Measurements from ENCODE around the gene FLYWCH1. TPM values are rescaled to one million over a fixed set of nuclear protein-coding genes. Genes with fewer than 3 reads are reported as not detected.

The FLYWCH1 gene
- total and polyA plus RNA-seq, 2 of the 8 experiments (the other 6 are each of a cell fraction or from before 2014, with no cell fraction given): 12.4 to 23.5 TPM

- Histone ChIP-seq H4K91ac (replicated peaks; ENCODE audit: insufficient read length, low read length) (no peak overlapping the region), H3K23me2 (ENCODE audit: low read depth, low read length) (peaks cover 13% of the 10 kb centered on the region), H3K56ac (replicated peaks; ENCODE audit: insufficient read length, low read depth, low read length) (no peak overlapping the region), H3K9me3 (ENCODE audit: insufficient read depth in 2 of 2, low read depth in 1 of 2, low read length in 1 of 2) (no peaks in the 10 kb centered on the region), H4K5ac (ENCODE audit: insufficient read length, low read depth, low read length) (no peak overlapping the region), H3K4me2 (ENCODE audit: insufficient read depth in 1 of 2, low read depth in 2 of 2, low read length in 2 of 2) (no peak overlapping the region), H3K27me3 (replicated peaks in 1 of 4; ENCODE audit: control insufficient read depth in 3 of 4, extremely low read depth in 1 of 4, insufficient read depth in 3 of 4, low read length in 3 of 4) (no peaks in the 10 kb centered on the region; a peak in 1 of 7 replicates), H2BK12ac (ENCODE audit: low read depth, low read length) (no peak overlapping the region), H3K36me3 (ENCODE audit: control insufficient read depth in 2 of 4, insufficient read depth in 4 of 4, low read length in 3 of 4) (no peaks in the 10 kb centered on the region), H2BK20ac (ENCODE audit: low read length) (no peak overlapping the region), H2AFZ (ENCODE audit: low read length) (peak overlapping the region; percentile 72), H3K4me3 (ENCODE audit: extremely low read depth in 1 of 4, insufficient read depth in 2 of 4, low read depth in 3 of 4, low read length in 4 of 4) (no peak overlapping the region), H2BK15ac (ENCODE audit: low read length) (no peak overlapping the region), H3K18ac (ENCODE audit: extremely low read depth, low read length) (no peak overlapping the region), H2AK5ac (ENCODE audit: low read depth, low read length) (no peak overlapping the region), H3K27ac (ENCODE audit: low read depth, low read length) (no peak overlapping the region), H3K23ac (ENCODE audit: insufficient read length) (no peak overlapping the region), H3K4ac (replicated peaks; ENCODE audit: insufficient read length, low read depth, low read length) (no peak overlapping the region), H3K9ac (replicated peaks in 1 of 4; ENCODE audit: extremely low read depth in 1 of 4, low read depth in 3 of 4, low read length in 3 of 4) (no peak overlapping the region), H3K79me2 (ENCODE audit: control insufficient read depth in 1 of 2, insufficient read depth in 2 of 2, low read length in 2 of 2) (no peaks in the 10 kb centered on the region), H4K20me1 (replicated peaks in 1 of 2; ENCODE audit: control insufficient read depth in 1 of 2, insufficient read depth in 2 of 2, low read length in 2 of 2) (no peaks in the 10 kb centered on the region), H3K14ac (ENCODE audit: insufficient read length) (no peak overlapping the region), H2BK120ac (replicated peaks; ENCODE audit: low read depth, low read length) (no peak overlapping the region), H2BK5ac (ENCODE audit: low read depth, low read length) (no peak overlapping the region), H3K4me1 (replicated peaks in 1 of 4; ENCODE audit: control insufficient read depth in 3 of 4, insufficient read depth in 4 of 4, low read length in 3 of 4) (peaks cover 0 to 1% (median 0%) of the 10 kb centered on the region in 4 experiments; a peak in 3 of 7 replicates), H4K8ac (ENCODE audit: extremely low read depth, insufficient read depth, low read length) (no peak overlapping the region), H3K79me1 (ENCODE audit: low read depth, low read length) (no peaks in the 10 kb centered on the region)
- TF ChIP-seq CTBP2 (IDR thresholded peaks at IDR 0.05; ENCODE audit: borderline replicate concordance, insufficient read depth, insufficient read length, low read length): no peak
- TF ChIP-seq EZH2 (IDR thresholded peaks at IDR 0.05; ENCODE audit: low read depth, low read length, severe bottlenecking): no peak
- no peak for TF ChIP-seq ASH2L (IDR thresholded peaks at IDR 0.05; ENCODE audit: low read length)
- no peak for TF ChIP-seq GABPA (IDR thresholded peaks at IDR 0.05; ENCODE audit: borderline replicate concordance, insufficient read depth, low read length)
- TF ChIP-seq CBX8 (IDR thresholded peaks at IDR 0.05; ENCODE audit: borderline replicate concordance, low read depth, low read length): no peak
- TF ChIP-seq SP2 (IDR thresholded peaks at IDR 0.05; ENCODE audit: low read length): no peak
- DNase-seq (ENCODE audit: low read depth in 1 of 2, low spot score in 2 of 2) (no peak), FAIRE-seq (no peak)
- WGBS, 2 experiments (ENCODE audit: extremely low coverage in 1 of 2, insufficient coverage in 1 of 2, insufficient read length in 1 of 2, insufficient replicate concordance in 2 of 2, low coverage in 1 of 2, low lambda C conversion rate in 2 of 2, missing lambda C conversion rate in 1 of 2): 80% methylated on average over 6 of the region's 6 CpGs; no CpG with 5 or more reads in 1 of the 2 experiments
- ChIA-PET POLR2A (ENCODE audit: partially characterized antibody) (interaction anchor here (1.3 kb wide), 1 partner anchor 142 kb away, joined by 3 read pairs; no protein-coding TSS in a partner anchor), CTCF (ENCODE audit: partially characterized antibody) (interaction anchor here (0.9 to 6.7 kb wide), 7 partner anchors 11 to 47 kb away, joined by 3 to 30 read pairs (median 4); no protein-coding TSS in a partner anchor)
These were observed 31.8 kb upstream of the FLYWCH1 start for GRCh38 chr16:2879854-2880508.

All from H1 (cell line).